ENCODE results near the gene TGFB1.

DNA sequence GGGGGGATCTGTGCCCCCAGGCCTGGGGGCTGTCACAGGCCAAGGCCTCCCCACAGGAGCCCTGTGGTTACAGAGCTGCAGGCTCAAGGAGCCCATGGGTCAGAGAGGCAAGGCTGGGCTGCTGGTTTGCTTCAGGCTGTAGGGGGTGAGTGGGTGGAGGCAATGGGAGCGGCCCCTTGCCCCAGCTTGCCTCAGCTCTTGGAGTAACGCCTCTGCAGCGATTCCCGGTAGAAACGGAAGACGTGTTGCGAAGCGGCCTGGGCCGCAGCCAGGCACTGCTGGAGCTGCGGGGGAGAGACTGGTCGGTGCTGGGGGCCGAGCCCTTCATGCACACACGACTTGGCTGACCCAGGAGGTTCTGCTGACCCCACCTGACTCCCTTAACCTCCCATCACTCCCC, 32.7 kb upstream of the TGFB1 start:
- TF ChIP-seq EZH2phosphoT487 (IDR thresholded peaks at IDR 0.05; ENCODE audit: borderline replicate concordance, low read length) (no peak), CTCF (IDR thresholded peaks at IDR 0.05; ENCODE audit: low read depth, low read length, poor library complexity, severe bottlenecking) (no peak)

All from DOHH2 (cell line).